ENCODE measurements around the gene TMUB1. TPM values are rescaled to one million over a fixed set of nuclear protein-coding genes. Genes with fewer than 3 reads are reported as not detected.

The TMUB1 gene
- total RNA-seq, 1 experiment from 2014 or later: 43.8 TPM

- ChIA-PET POLR2A (ENCODE audit: low non-redundant PET) (interaction anchor here (0.6 kb wide), 1 partner anchor 25 kb away, joined by 4 read pairs; no protein-coding TSS in a partner anchor), CTCF (no interaction called here)
- Histone ChIP-seq H3K4me3 (ENCODE audit: low read depth, low read length, poor library complexity, severe bottlenecking) (no peak overlapping the region), H3K9me3 (ENCODE audit: low read depth, low read length, poor library complexity, severe bottlenecking) (no peaks in the 10 kb centered on the region), H3K27me3 (replicated peaks; ENCODE audit: insufficient read depth, low read depth, low read length, poor library complexity) (no peaks in the 10 kb centered on the region), H3K36me3 (ENCODE audit: insufficient read depth, low read length, poor library complexity, severe bottlenecking) (no peaks in the 10 kb centered on the region), H3K27ac (ENCODE audit: low read depth, low read length, poor library complexity, severe bottlenecking) (no peak overlapping the region), H3K4me1 (ENCODE audit: insufficient read depth, low read length, poor library complexity, severe bottlenecking) (no peaks in the 10 kb centered on the region)
- BruUV-seq (replicated peaks): no TSS peak
- intact Hi-C loops (cut with micrococcal nuclease; ENCODE audit: unreplicated experiment): no loop called here
- TF ChIP-seq EZH2 (IDR thresholded peaks at IDR 0.05; ENCODE audit: borderline replicate concordance, low read depth, low read length, poor library complexity, severe bottlenecking): no peak
- no peak for TF ChIP-seq CTCF (conservative IDR thresholded peaks at IDR 0.05; ENCODE audit: low read depth, low read length)
- no peak for DNase-seq (ENCODE audit: low spot score)
Observed at GRCh38 chr7:151100921-151101320, 17.6 kb upstream of the TMUB1 start.

- CTCF ChIA-PET: no interaction called here
- no peaks in the 10 kb centered on the region for H3K36me3 ChIP-seq (ENCODE audit: insufficient read depth, low read length, poor library complexity, severe bottlenecking)
- H3K4me1 ChIP-seq (ENCODE audit: insufficient read depth, low read length, poor library complexity, severe bottlenecking): no peaks in the 10 kb centered on the region
- no peak for DNase-seq (ENCODE audit: low spot score)
- H3K4me3 ChIP-seq (ENCODE audit: low read depth, low read length, poor library complexity, severe bottlenecking): no peak overlapping the region
- POLR2A ChIA-PET (ENCODE audit: low non-redundant PET): no interaction called here
- H3K9me3 ChIP-seq (ENCODE audit: low read depth, low read length, poor library complexity, severe bottlenecking): no peaks in the 10 kb centered on the region
- no peak for TF ChIP-seq CTCF (conservative IDR thresholded peaks at IDR 0.05; ENCODE audit: low read depth, low read length)
- TF ChIP-seq EZH2 (IDR thresholded peaks at IDR 0.05; ENCODE audit: borderline replicate concordance, low read depth, low read length, poor library complexity, severe bottlenecking): no peak
- intact Hi-C loops (cut with micrococcal nuclease; ENCODE audit: unreplicated experiment): no loop called here
- H3K27me3 ChIP-seq (replicated peaks; ENCODE audit: insufficient read depth, low read depth, low read length, poor library complexity): no peaks in the 10 kb centered on the region
- no peak overlapping the region for H3K27ac ChIP-seq (ENCODE audit: low read depth, low read length, poor library complexity, severe bottlenecking)
- no TSS peak for BruUV-seq (replicated peaks)
Observed at GRCh38 chr7:151099486-151100211, 16.4 kb upstream of the TMUB1 start.

- intact Hi-C loops (cut with micrococcal nuclease; ENCODE audit: unreplicated experiment): no loop called here
- H3K4me1 ChIP-seq (ENCODE audit: insufficient read depth, low read length, poor library complexity, severe bottlenecking): no peaks in the 10 kb centered on the region
- peaks cover 5% of the 10 kb centered on the region for H3K36me3 ChIP-seq (ENCODE audit: insufficient read depth, low read length, poor library complexity, severe bottlenecking)
- ChIA-PET POLR2A (ENCODE audit: low non-redundant PET) (interaction anchor here (0.7 kb wide), 1 partner anchor 12 kb away, joined by 9 read pairs; no protein-coding TSS in a partner anchor), CTCF (no interaction called here)
- TF ChIP-seq CTCF (conservative IDR thresholded peaks at IDR 0.05; ENCODE audit: low read depth, low read length) (no peak), EZH2 (IDR thresholded peaks at IDR 0.05; ENCODE audit: borderline replicate concordance, low read depth, low read length, poor library complexity, severe bottlenecking) (no peak)
- no peak for DNase-seq (ENCODE audit: low spot score)
- BruUV-seq (replicated peaks): no TSS peak
- H3K27ac ChIP-seq (ENCODE audit: low read depth, low read length, poor library complexity, severe bottlenecking): no peak overlapping the region
- no peaks in the 10 kb centered on the region for H3K9me3 ChIP-seq (ENCODE audit: low read depth, low read length, poor library complexity, severe bottlenecking)
- no peaks in the 10 kb centered on the region for H3K27me3 ChIP-seq (replicated peaks; ENCODE audit: insufficient read depth, low read depth, low read length, poor library complexity)
- no peak overlapping the region for H3K4me3 ChIP-seq (ENCODE audit: low read depth, low read length, poor library complexity, severe bottlenecking)
Observed at GRCh38 chr7:151095828-151096475, 12.7 kb upstream of the TMUB1 start.
